WI38 (cell line): ENCODE results near the gene PLIN3.
"Not testable (repeated sequence)": the region's sequence is repeated elsewhere in the genome, so short reads cannot be mapped to it uniquely, and the experiment has no call there.

Experiments
- H3K4me3 ChIP-seq: 2 replicates; pipeline ENCODE4 v1.5.1; 2011; ENCODE audit warnings: low read depth, mild to moderate bottlenecking, control low read depth, low read length
- TF ChIP-seq, protein P1 (sequence below): IDR thresholded peaks from 2 replicates; pipeline ENCODE4 v1.5.1; 2012; ENCODE audit warnings: low read depth, mild to moderate bottlenecking, control low read depth, low read length

PLIN3 gene

GRCh38 chr19:4847190-4847973 lies 20.1 kb downstream of the PLIN3 start:
- TF ChIP-seq, protein P1, sequence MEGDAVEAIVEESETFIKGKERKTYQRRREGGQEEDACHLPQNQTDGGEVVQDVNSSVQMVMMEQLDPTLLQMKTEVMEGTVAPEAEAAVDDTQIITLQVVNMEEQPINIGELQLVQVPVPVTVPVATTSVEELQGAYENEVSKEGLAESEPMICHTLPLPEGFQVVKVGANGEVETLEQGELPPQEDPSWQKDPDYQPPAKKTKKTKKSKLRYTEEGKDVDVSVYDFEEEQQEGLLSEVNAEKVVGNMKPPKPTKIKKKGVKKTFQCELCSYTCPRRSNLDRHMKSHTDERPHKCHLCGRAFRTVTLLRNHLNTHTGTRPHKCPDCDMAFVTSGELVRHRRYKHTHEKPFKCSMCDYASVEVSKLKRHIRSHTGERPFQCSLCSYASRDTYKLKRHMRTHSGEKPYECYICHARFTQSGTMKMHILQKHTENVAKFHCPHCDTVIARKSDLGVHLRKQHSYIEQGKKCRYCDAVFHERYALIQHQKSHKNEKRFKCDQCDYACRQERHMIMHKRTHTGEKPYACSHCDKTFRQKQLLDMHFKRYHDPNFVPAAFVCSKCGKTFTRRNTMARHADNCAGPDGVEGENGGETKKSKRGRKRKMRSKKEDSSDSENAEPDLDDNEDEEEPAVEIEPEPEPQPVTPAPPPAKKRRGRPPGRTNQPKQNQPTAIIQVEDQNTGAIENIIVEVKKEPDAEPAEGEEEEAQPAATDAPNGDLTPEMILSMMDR = no peak
- H3K4me3 ChIP-seq = no peak overlapping the region

DNA sequence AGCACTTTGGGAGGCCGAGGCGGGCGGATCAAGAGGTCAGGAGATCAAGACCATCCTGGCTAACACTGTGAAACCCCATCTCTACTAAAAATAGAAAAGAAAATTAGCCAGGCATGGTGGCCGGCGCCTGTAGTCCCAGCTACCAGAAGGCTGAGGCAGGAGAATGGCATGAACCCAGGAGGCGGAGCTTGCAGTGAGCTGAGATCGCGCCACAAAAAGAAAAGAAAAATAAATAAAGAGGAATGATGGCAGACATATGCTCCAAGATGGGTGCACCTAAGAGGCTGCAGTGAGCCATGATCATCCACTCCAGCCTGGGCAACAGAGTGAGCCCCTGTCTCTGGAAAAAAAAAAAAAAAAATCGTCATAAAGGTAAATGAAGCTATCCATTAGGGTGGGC lies 21.5 kb downstream of the PLIN3 start:
- not testable (repeated sequence) for H3K4me3 ChIP-seq

- TF ChIP-seq, protein P1 = no peak
- H3K4me3 ChIP-seq = no peak overlapping the region
These were observed 22.9 kb downstream of the PLIN3 start for GRCh38 chr19:4844348-4845179.

GRCh38 chr19:4843647-4843965 lies 23.9 kb downstream of the PLIN3 start:
- H3K4me3 ChIP-seq = no peak overlapping the region
- TF ChIP-seq, protein P1 = no peak

GRCh38 chr19:4839192-4839591 lies 28.3 kb downstream of the PLIN3 start:
- no peak overlapping the region for H3K4me3 ChIP-seq
- TF ChIP-seq, protein P1 = no peak

GRCh38 chr19:4832776-4833175 lies 34.7 kb downstream of the PLIN3 start:
- TF ChIP-seq, protein P1 = no peak
- H3K4me3 ChIP-seq = no peak overlapping the region

GRCh38 chr19:4831979-4832340 lies 35.5 kb downstream of the PLIN3 start:
- peak overlapping the region; percentile 91 for H3K4me3 ChIP-seq

DNA sequence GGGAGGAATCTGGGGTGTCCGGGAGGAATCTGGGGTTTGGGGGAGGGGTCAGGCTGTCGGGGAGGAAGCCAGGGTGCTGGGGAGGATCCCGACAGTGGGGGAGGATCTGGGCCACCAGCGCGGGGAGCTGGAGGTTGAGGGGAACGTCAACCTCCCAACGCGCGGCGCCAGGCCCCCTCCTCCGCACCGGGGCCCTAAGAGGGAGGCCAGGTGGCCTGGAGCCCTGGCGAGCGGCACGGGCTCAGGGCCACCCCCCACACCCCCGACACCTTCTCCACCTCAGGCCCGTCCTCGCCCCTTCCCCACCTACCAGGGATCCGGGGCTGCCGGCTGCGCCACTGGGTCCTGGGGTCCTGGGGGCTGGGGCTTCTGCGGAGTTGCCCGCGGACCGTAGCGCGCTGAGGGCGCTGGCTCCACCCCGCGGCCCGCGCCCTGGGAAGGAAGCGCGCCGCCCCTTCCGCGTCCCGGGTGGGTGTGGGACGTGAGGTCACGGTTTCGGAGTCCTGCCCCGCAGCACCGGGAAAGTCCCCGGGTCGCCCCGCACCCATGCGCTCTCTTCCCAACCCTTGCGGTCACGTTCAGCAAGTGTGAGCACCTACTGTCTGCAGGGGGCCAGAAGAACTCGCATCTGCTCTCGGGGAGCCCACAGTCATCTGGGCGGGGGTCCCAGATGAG lies 36.0 kb downstream of the PLIN3 start, which contains the start of gene TICAM1:
Gene TICAM1 (minus strand): TSS at position 409 of the 675 bp plus-strand sequence. CDS start 13,335 bp downstream, outside the sequence.
- peak within 1 kb of the TSS; percentile 91 for H3K4me3 ChIP-seq
- TF ChIP-seq, protein P1 = no peak
